Keratinocyte (primary cell): ENCODE measurements around the gene BEND5. TPM values are rescaled to one million over a fixed set of nuclear protein-coding genes. Genes with fewer than 3 reads are reported as not detected.

Experiments
- DNase-seq: peaks from one replicate; pipeline ENCODE4 v3.0.0-alpha.2; 2011; ENCODE audit warnings: low read depth, missing footprints, low spot score
- FAIRE-seq: peaks from 2 replicates; lab custom pipeline; 2011; peaks lifted over from hg19 to GRCh38; lab: Jason Lieb, UNC
- H2AFZ ChIP-seq: 2 replicates; pipeline ENCODE4 v1.6.0; 2012; ENCODE audit warnings: low read length, control low read depth, inconsistent platforms; ENCODE audit not compliant: control insufficient read depth
- H3K27ac ChIP-seq: 2 replicates; pipeline ENCODE4 v1.5.1; 2011; ENCODE audit warnings: low read length; ENCODE audit not compliant: control insufficient read depth, insufficient read depth
- H3K27me3 ChIP-seq: 3 replicates; pipeline ENCODE4 v1.6.0; 2011; ENCODE audit warnings: low read length; ENCODE audit not compliant: control insufficient read depth, insufficient read depth; ENCODE audit errors: extremely low read depth
- H3K36me3 ChIP-seq, 2 experiments: 2 replicates in 1 of 2; 3 replicates in 1 of 2; pipeline ENCODE4 v1.5.1; 2011; ENCODE audit warnings: low read length in 2 of 2, mild to moderate bottlenecking in 1 of 2; ENCODE audit not compliant: control insufficient read depth in 2 of 2, insufficient read depth in 2 of 2; ENCODE audit errors: extremely low read depth in 1 of 2
- H3K4me1 ChIP-seq: 3 replicates; pipeline ENCODE4 v1.5.1; 2011; ENCODE audit warnings: low read length; ENCODE audit not compliant: control insufficient read depth, insufficient read depth; ENCODE audit errors: extremely low read depth
- H3K4me2 ChIP-seq: 3 replicates; pipeline ENCODE4 v1.6.0; 2011; ENCODE audit warnings: low read depth, low read length; ENCODE audit not compliant: control insufficient read depth, insufficient read depth; ENCODE audit errors: extremely low read depth
- H3K4me3 ChIP-seq, 3 experiments: fragments of 200-600 bp in 1 of 3; sonication (generic) in 1 of 3; 2 replicates in 2 of 3; 3 replicates in 1 of 3; pipeline ENCODE4 v1.5.1; 2011 to 2016; ENCODE audit warnings: low read length in 3 of 3, mild to moderate bottlenecking in 3 of 3, control low read depth in 2 of 3, inconsistent platforms in 1 of 3, low read depth in 1 of 3, mixed read lengths in 1 of 3, mixed run types in 1 of 3, moderate library complexity in 1 of 3; ENCODE audit not compliant: control insufficient read depth in 2 of 3, insufficient read depth in 2 of 3; ENCODE audit errors: extremely low read depth in 1 of 3
- H3K79me2 ChIP-seq: 2 replicates; pipeline ENCODE4 v1.6.0; 2012; ENCODE audit warnings: low read length; ENCODE audit not compliant: control insufficient read depth, insufficient read depth
- H3K9ac ChIP-seq: 3 replicates; pipeline ENCODE4 v1.6.0; 2011; ENCODE audit warnings: low read length; ENCODE audit not compliant: control insufficient read depth, insufficient read depth; ENCODE audit errors: extremely low read depth
- H3K9me1 ChIP-seq: 3 replicates; pipeline ENCODE4 v1.6.0; 2011; ENCODE audit warnings: low read length; ENCODE audit not compliant: control insufficient read depth, insufficient read depth; ENCODE audit errors: extremely low read depth
- H3K9me3 ChIP-seq: 2 replicates; pipeline ENCODE4 v1.5.1; 2012; ENCODE audit warnings: low read depth, low read length; ENCODE audit not compliant: control insufficient read depth
- H4K20me1 ChIP-seq: 3 replicates; pipeline ENCODE4 v1.6.0; 2011; ENCODE audit warnings: low read length; ENCODE audit not compliant: control insufficient read depth, insufficient read depth; ENCODE audit errors: extremely low read depth
- EZH2 ChIP-seq: IDR thresholded peaks from one replicate; pipeline ENCODE4 v1.6.1; 2012; ENCODE audit warnings: inconsistent platforms, mild to moderate bottlenecking, low read length, moderate library complexity
- dilution Hi-C: fragments of 300-500 bp; cut with MboI; formaldehyde crosslinking; loops from one replicate; pipeline ENCODE4 v1.7.0; 2020; ENCODE audit warnings: low sequenced_read_pairs; ENCODE audit not compliant: extremely low pct_ligation_motif_present
- polyA plus RNA-seq, 5 experiments: library from polyadenylated mRNA; depleted of rRNA in 3 of 5; stranded (reverse) in 3 of 5; stranded (forward) in 1 of 5; unstranded in 1 of 5; fragments of >200 nt; gene quantifications; 1 replicate in 1 of 5; 2 replicates in 3 of 5; 3 replicates in 1 of 5; pipeline versions ENCODE4 v1.2.1 to v1.2.3, GENCODE V29; 2011 to 2012; ENCODE audit warnings: missing spikeins in 2 of 5, low read depth in 1 of 5, low replicate concordance in 1 of 5
- TF ChIP-seq, protein P1 (sequence below), 3 experiments: IDR thresholded peaks in 1 of 3; conservative IDR thresholded peaks in 1 of 3; optimal IDR thresholded peaks in 1 of 3; 2 replicates in 2 of 3; 3 replicates in 1 of 3; pipeline versions ENCODE3 to v1.5.1; 2011; ENCODE audit warnings: low read length in 3 of 3, mild to moderate bottlenecking in 3 of 3, moderate library complexity in 2 of 3, control low read depth in 1 of 3, inconsistent platforms in 1 of 3; ENCODE audit not compliant: insufficient read depth in 2 of 3; ENCODE audit errors: extremely low read depth in 1 of 3

BEND5 gene
- polyA plus RNA-seq, 1 donor (not counting 4 experiments of a cell fraction or from before 2014, with no cell fraction given), result not detected

DNA sequence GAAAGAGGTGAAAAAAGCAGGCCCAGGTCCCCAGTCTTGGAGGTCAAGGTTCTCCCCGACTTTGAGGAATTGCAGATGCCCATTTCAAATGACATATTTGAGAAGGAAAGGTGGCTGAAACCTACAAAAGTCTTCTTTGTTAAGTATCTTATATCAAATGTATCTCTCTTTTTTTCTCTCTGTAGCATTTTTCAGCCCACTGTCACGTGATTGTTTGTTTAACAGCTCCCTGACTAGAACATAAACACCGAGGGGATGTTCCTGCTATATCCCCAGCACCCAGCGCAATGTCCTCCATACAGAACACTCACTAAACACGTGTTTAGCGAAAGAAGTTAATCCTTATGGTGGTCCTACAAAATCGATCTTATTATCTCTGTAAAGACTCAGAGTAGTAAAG lies 27.6 kb downstream of the BEND5 start:
- no peak for FAIRE-seq
- dilution Hi-C loops, result no loop called here

DNA sequence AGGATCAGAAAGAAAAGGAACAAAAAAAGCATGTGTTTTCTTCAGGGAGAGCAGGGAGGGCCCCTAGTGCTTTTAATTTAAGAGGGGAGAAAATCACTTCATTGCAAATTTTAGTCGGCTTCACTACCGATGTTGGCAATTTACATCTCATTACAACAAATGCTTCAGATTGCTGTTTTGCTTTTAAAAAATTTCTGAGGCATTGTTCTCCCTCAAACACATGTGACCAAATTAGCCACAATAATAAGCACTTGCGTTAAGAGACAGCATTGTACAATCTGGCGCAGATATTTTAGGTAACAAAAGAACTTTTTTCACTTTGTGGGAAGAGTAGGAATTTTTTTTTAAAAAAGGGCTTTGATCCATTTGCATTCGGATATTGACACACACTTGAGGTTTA lies 29.8 kb downstream of the BEND5 start:
- H3K79me2 ChIP-seq, result no peaks in the 10 kb centered on the region
- no peak overlapping the region for H3K4me2 ChIP-seq
- no peaks in the 10 kb centered on the region for H3K9me3 ChIP-seq
- no peak for DNase-seq
- H3K9ac ChIP-seq, result no peak overlapping the region
- no peak overlapping the region for H3K27ac ChIP-seq
- dilution Hi-C loops, result no loop called here
- H3K36me3 ChIP-seq, result no peaks in the 10 kb centered on the region
- TF ChIP-seq, protein P1, sequence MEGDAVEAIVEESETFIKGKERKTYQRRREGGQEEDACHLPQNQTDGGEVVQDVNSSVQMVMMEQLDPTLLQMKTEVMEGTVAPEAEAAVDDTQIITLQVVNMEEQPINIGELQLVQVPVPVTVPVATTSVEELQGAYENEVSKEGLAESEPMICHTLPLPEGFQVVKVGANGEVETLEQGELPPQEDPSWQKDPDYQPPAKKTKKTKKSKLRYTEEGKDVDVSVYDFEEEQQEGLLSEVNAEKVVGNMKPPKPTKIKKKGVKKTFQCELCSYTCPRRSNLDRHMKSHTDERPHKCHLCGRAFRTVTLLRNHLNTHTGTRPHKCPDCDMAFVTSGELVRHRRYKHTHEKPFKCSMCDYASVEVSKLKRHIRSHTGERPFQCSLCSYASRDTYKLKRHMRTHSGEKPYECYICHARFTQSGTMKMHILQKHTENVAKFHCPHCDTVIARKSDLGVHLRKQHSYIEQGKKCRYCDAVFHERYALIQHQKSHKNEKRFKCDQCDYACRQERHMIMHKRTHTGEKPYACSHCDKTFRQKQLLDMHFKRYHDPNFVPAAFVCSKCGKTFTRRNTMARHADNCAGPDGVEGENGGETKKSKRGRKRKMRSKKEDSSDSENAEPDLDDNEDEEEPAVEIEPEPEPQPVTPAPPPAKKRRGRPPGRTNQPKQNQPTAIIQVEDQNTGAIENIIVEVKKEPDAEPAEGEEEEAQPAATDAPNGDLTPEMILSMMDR (optimal IDR thresholded peaks at IDR 0.05 in 1 of 3, IDR thresholded peaks at IDR 0.05 in 1 of 3, conservative IDR thresholded peaks at IDR 0.05 in 1 of 3; ENCODE audit: extremely low read depth in 1 of 3, insufficient read depth in 2 of 3, low read length in 3 of 3), result no peak
- no peak for TF ChIP-seq EZH2
- no peaks in the 10 kb centered on the region for H3K27me3 ChIP-seq
- H3K4me1 ChIP-seq, result no peaks in the 10 kb centered on the region
- no peak overlapping the region for H2AFZ ChIP-seq
- H3K4me3 ChIP-seq, result no peak overlapping the region
- H3K9me1 ChIP-seq, result no peaks in the 10 kb centered on the region
- no peaks in the 10 kb centered on the region for H4K20me1 ChIP-seq
- FAIRE-seq, result no peak

More for the DNA sequence above, 27.6 kb downstream of the BEND5 start:
- H3K36me3 ChIP-seq, result no peaks in the 10 kb centered on the region
- no peaks in the 10 kb centered on the region for H3K9me3 ChIP-seq
- no peaks in the 10 kb centered on the region for H3K27me3 ChIP-seq
- no peaks in the 10 kb centered on the region for H3K79me2 ChIP-seq
- no peaks in the 10 kb centered on the region for H3K9me1 ChIP-seq
- H3K4me2 ChIP-seq, result no peak overlapping the region
- H4K20me1 ChIP-seq, result no peaks in the 10 kb centered on the region
- no peak overlapping the region for H3K9ac ChIP-seq
- no peak for DNase-seq
- no peak overlapping the region for H2AFZ ChIP-seq
- no peak overlapping the region for H3K27ac ChIP-seq
- TF ChIP-seq, protein P1 (optimal IDR thresholded peaks at IDR 0.05 in 1 of 3, IDR thresholded peaks at IDR 0.05 in 1 of 3, conservative IDR thresholded peaks at IDR 0.05 in 1 of 3; ENCODE audit: extremely low read depth in 1 of 3, insufficient read depth in 2 of 3, low read length in 3 of 3), result no peak
- TF ChIP-seq EZH2, result no peak
- no peaks in the 10 kb centered on the region for H3K4me1 ChIP-seq
- no peak overlapping the region for H3K4me3 ChIP-seq
